ENCODE results near the gene SLC39A11.

DNA sequence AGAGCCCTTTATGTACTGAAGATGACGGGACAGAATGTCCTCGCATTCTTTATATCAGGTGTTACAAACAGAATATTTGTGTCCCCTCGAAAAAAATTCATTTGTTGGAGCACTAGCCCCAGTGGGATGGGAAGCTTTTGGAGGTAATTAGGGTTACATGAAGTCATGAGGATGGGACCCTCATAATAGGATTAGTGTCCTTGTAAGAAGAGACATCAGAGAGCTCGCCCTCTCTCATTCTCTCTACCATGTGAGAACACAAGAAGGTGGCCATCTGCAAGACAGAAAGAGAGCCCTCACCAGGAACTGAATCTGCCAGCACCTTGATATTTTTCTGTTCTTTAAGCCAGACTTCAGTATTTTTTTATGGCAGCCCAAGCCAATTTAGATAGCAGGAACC is 72.4 kb downstream of the SLC39A11 start:
- TF ChIP-seq SPI1 (IDR thresholded peaks at IDR 0.05; ENCODE audit: borderline replicate concordance, low read depth) = no peak
- TF ChIP-seq, protein P1, sequence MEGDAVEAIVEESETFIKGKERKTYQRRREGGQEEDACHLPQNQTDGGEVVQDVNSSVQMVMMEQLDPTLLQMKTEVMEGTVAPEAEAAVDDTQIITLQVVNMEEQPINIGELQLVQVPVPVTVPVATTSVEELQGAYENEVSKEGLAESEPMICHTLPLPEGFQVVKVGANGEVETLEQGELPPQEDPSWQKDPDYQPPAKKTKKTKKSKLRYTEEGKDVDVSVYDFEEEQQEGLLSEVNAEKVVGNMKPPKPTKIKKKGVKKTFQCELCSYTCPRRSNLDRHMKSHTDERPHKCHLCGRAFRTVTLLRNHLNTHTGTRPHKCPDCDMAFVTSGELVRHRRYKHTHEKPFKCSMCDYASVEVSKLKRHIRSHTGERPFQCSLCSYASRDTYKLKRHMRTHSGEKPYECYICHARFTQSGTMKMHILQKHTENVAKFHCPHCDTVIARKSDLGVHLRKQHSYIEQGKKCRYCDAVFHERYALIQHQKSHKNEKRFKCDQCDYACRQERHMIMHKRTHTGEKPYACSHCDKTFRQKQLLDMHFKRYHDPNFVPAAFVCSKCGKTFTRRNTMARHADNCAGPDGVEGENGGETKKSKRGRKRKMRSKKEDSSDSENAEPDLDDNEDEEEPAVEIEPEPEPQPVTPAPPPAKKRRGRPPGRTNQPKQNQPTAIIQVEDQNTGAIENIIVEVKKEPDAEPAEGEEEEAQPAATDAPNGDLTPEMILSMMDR (IDR thresholded peaks at IDR 0.05; ENCODE audit: insufficient read depth, low read length) = no peak
- TF ChIP-seq, protein P2, sequence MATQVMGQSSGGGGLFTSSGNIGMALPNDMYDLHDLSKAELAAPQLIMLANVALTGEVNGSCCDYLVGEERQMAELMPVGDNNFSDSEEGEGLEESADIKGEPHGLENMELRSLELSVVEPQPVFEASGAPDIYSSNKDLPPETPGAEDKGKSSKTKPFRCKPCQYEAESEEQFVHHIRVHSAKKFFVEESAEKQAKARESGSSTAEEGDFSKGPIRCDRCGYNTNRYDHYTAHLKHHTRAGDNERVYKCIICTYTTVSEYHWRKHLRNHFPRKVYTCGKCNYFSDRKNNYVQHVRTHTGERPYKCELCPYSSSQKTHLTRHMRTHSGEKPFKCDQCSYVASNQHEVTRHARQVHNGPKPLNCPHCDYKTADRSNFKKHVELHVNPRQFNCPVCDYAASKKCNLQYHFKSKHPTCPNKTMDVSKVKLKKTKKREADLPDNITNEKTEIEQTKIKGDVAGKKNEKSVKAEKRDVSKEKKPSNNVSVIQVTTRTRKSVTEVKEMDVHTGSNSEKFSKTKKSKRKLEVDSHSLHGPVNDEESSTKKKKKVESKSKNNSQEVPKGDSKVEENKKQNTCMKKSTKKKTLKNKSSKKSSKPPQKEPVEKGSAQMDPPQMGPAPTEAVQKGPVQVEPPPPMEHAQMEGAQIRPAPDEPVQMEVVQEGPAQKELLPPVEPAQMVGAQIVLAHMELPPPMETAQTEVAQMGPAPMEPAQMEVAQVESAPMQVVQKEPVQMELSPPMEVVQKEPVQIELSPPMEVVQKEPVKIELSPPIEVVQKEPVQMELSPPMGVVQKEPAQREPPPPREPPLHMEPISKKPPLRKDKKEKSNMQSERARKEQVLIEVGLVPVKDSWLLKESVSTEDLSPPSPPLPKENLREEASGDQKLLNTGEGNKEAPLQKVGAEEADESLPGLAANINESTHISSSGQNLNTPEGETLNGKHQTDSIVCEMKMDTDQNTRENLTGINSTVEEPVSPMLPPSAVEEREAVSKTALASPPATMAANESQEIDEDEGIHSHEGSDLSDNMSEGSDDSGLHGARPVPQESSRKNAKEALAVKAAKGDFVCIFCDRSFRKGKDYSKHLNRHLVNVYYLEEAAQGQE (IDR thresholded peaks at IDR 0.05; ENCODE audit: insufficient replicate concordance, low read depth) = no peak
- no peak for TF ChIP-seq POLR2AphosphoS5 (IDR thresholded peaks at IDR 0.05; ENCODE audit: low read depth)
- TF ChIP-seq GABPA (IDR thresholded peaks at IDR 0.05; ENCODE audit: low read depth) = no peak

Measured in HL-60 (cell line).